HEK293 (cell line): ENCODE data around the gene BPNT1.

ENCODE experiments used
- BCL11B ChIP-seq: fragments of 450-650 bp; formaldehyde crosslinking; IDR thresholded peaks from 2 replicates; pipeline ENCODE4 v1.5.1; 2016; ENCODE audit warnings: low read depth, missing biosample characterization, missing genetic modification characterization
- GFI1B ChIP-seq: fragments of 450-650 bp; formaldehyde crosslinking; IDR thresholded peaks from 2 replicates; pipeline ENCODE4 v1.5.1; 2016; ENCODE audit warnings: missing biosample characterization, missing genetic modification characterization
- KLF1 ChIP-seq: fragments of 450-650 bp; formaldehyde crosslinking; IDR thresholded peaks from 2 replicates; pipeline ENCODE4 v1.5.1; 2016; ENCODE audit warnings: missing biosample characterization, missing genetic modification characterization
- MZF1 ChIP-seq: fragments of 450-650 bp; formaldehyde crosslinking; IDR thresholded peaks from 2 replicates; pipeline ENCODE4 v1.5.1; 2017; ENCODE audit warnings: missing biosample characterization, missing genetic modification characterization, borderline replicate concordance
- OVOL3 ChIP-seq: fragments of 450-650 bp; formaldehyde crosslinking; IDR thresholded peaks from 2 replicates; pipeline ENCODE4 v1.5.1; 2016; ENCODE audit warnings: missing biosample characterization, missing genetic modification characterization
- RBAK ChIP-seq: fragments of 450-650 bp; formaldehyde crosslinking; IDR thresholded peaks from 2 replicates; pipeline ENCODE4 v1.5.1; 2016; ENCODE audit warnings: missing biosample characterization, missing genetic modification characterization
- REST ChIP-seq: fragments of 450-650 bp; formaldehyde crosslinking; IDR thresholded peaks from 2 replicates; pipeline ENCODE4 v1.5.1; 2016; ENCODE audit warnings: missing biosample characterization, missing genetic modification characterization
- ZNF155 ChIP-seq: fragments of 450-650 bp; formaldehyde crosslinking; IDR thresholded peaks from 2 replicates; pipeline ENCODE4 v1.5.1; 2016; ENCODE audit warnings: missing biosample characterization, missing genetic modification characterization
- ZNF175 ChIP-seq: fragments of 450-650 bp; formaldehyde crosslinking; IDR thresholded peaks from 2 replicates; pipeline ENCODE4 v1.5.1; 2016; ENCODE audit warnings: missing biosample characterization, missing genetic modification characterization
- ZNF266 ChIP-seq: fragments of 450-650 bp; formaldehyde crosslinking; IDR thresholded peaks from 2 replicates; pipeline ENCODE4 v1.5.1; 2016; ENCODE audit warnings: missing biosample characterization, missing genetic modification characterization, low read depth
- ZNF274 ChIP-seq, 2 experiments: fragments of 200-500 bp in 1 of 2; fragments of 450-650 bp in 1 of 2; sonication (Bioruptor generic) in 1 of 2; formaldehyde crosslinking in 1 of 2; IDR thresholded peaks; 2 replicates each; pipeline versions ENCODE4 v1.5.1 to v1.6.1; 2014 to 2016; ENCODE audit warnings: borderline replicate concordance in 1 of 2, inconsistent platforms in 1 of 2, low read length in 1 of 2, missing biosample characterization in 1 of 2, missing genetic modification characterization in 1 of 2
- ZNF280D ChIP-seq: fragments of 450-650 bp; formaldehyde crosslinking; IDR thresholded peaks from 2 replicates; pipeline ENCODE4 v1.5.1; 2016; ENCODE audit warnings: missing biosample characterization, missing genetic modification characterization
- ZNF341 ChIP-seq: fragments of 450-650 bp; formaldehyde crosslinking; IDR thresholded peaks from 2 replicates; pipeline ENCODE4; 2016; ENCODE audit warnings: low read depth, missing biosample characterization, missing genetic modification characterization
- ZNF521 ChIP-seq: fragments of 450-650 bp; formaldehyde crosslinking; IDR thresholded peaks from 2 replicates; pipeline ENCODE4 v1.5.1; 2017; ENCODE audit warnings: missing biosample characterization, mild to moderate bottlenecking, missing genetic modification characterization
- ZNF558 ChIP-seq: fragments of 450-650 bp; formaldehyde crosslinking; IDR thresholded peaks from 2 replicates; pipeline ENCODE4 v1.5.1; 2016; ENCODE audit warnings: missing biosample characterization, missing genetic modification characterization
- ZNF561 ChIP-seq: fragments of 450-650 bp; IDR thresholded peaks from 2 replicates; pipeline ENCODE4 v1.5.1; 2018; ENCODE audit warnings: missing biosample characterization, missing genetic modification characterization, borderline replicate concordance
- ZNF580 ChIP-seq: fragments of 450-650 bp; formaldehyde crosslinking; IDR thresholded peaks from 2 replicates; pipeline ENCODE4 v1.5.1; 2016; ENCODE audit warnings: missing biosample characterization, missing genetic modification characterization
- ZNF670 ChIP-seq: fragments of 450-650 bp; formaldehyde crosslinking; IDR thresholded peaks from 2 replicates; pipeline ENCODE4 v1.5.1; 2016; ENCODE audit warnings: missing biosample characterization, missing genetic modification characterization, low read depth
- ZNF677 ChIP-seq: fragments of 450-650 bp; IDR thresholded peaks from 2 replicates; pipeline ENCODE4 v1.5.0; 2018; ENCODE audit warnings: missing biosample characterization, mild to moderate bottlenecking, missing genetic modification characterization, moderate library complexity
- ZNF692 ChIP-seq: fragments of 450-650 bp; formaldehyde crosslinking; IDR thresholded peaks from 2 replicates; pipeline ENCODE4 v1.5.1; 2016; ENCODE audit warnings: missing biosample characterization, missing genetic modification characterization
- ZNF701 ChIP-seq: fragments of 450-650 bp; formaldehyde crosslinking; IDR thresholded peaks from 2 replicates; pipeline ENCODE4 v1.5.1; 2016; ENCODE audit warnings: missing biosample characterization, missing genetic modification characterization
- ZNF768 ChIP-seq: fragments of 450-650 bp; formaldehyde crosslinking; IDR thresholded peaks from 2 replicates; pipeline ENCODE4 v1.5.1; 2018; ENCODE audit warnings: missing biosample characterization, mild to moderate bottlenecking, missing genetic modification characterization
- ZNF785 ChIP-seq: fragments of 450-650 bp; formaldehyde crosslinking; IDR thresholded peaks from 2 replicates; pipeline ENCODE4 v1.5.1; 2016; ENCODE audit warnings: missing biosample characterization, missing genetic modification characterization
- ZNF792 ChIP-seq: fragments of 450-650 bp; formaldehyde crosslinking; IDR thresholded peaks from 2 replicates; pipeline ENCODE4 v1.5.1; 2016; ENCODE audit warnings: missing biosample characterization, missing genetic modification characterization
- TF ChIP-seq, protein P1 (sequence below): fragments of 450-650 bp; formaldehyde crosslinking; IDR thresholded peaks from 2 replicates; pipeline ENCODE4 v1.5.1; 2016; ENCODE audit warnings: missing biosample characterization, missing genetic modification characterization
- TF ChIP-seq, protein P2 (sequence below): fragments of 450-650 bp; formaldehyde crosslinking; IDR thresholded peaks from 2 replicates; pipeline ENCODE4 v1.5.1; 2017; ENCODE audit warnings: missing biosample characterization, missing genetic modification characterization

BPNT1 gene

GRCh38 chr1:220046052-220046930 is 43.3 kb downstream of the BPNT1 start, which contains the start of gene EPRS1 (continued):
- TF ChIP-seq, protein P1, sequence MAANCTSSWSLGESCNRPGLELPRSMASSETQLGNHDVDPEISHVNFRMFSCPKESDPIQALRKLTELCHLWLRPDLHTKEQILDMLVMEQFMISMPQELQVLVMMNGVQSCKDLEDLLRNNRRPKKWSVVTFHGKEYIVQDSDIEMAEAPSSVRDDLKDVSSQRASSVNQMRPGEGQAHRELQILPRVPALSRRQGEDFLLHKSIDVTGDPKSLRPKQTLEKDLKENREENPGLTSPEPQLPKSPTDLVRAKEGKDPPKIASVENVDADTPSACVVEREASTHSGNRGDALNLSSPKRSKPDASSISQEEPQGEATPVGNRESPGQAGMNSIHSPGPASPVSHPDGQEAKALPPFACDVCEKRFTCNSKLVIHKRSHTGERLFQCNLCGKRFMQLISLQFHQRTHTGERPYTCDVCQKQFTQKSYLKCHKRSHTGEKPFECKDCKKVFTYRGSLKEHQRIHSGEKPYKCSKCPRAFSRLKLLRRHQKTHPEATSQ (tag by site-specific recombination): peak; percentile 39; the same call in 1 of the 2 replicates
- TF ChIP-seq ZNF155 (tag by site-specific recombination) (no peak), OVOL3 (tag by site-specific recombination) (no peak), ZNF785 (tag by site-specific recombination) (no peak), ZNF580 (tag by site-specific recombination) (peak; percentile 82; the same call in 1 of the 2 replicates), ZNF692 (tag by site-specific recombination) (peak; percentile 80), ZNF768 (tag by site-specific recombination) (no peak; the same call in 1 of the 2 replicates), ZNF274 (IDR thresholded peaks at IDR 0.05; ENCODE audit: low read length) (no peak), ZNF274 (tag by site-specific recombination; IDR thresholded peaks at IDR 0.05; ENCODE audit: borderline replicate concordance) (no peak), KLF1 (tag by site-specific recombination) (peak; percentile 50), GFI1B (no peak), ZNF701 (tag by site-specific recombination) (no peak), REST (tag by site-specific recombination) (0 out of 2 replicates have a peak, but pooled peaks have one; percentile 34), ZNF521 (tag by site-specific recombination) (no peak), RBAK (tag by site-specific recombination) (no peak), ZNF792 (tag by site-specific recombination) (peak; percentile 59; the same call in 1 of the 2 replicates), ZNF280D (no peak), ZNF341 (tag by site-specific recombination) (no peak; the same call in 1 of the 2 replicates), ZNF670 (no peak), ZNF175 (tag by site-specific recombination) (no peak), ZNF558 (tag by site-specific recombination) (no peak), BCL11B (tag by site-specific recombination) (peak; percentile 98), MZF1 (tag by site-specific recombination) (no peak), ZNF266 (tag by site-specific recombination) (no peak), ZNF677 (tag by site-specific recombination) (no peak), ZNF561 (tag by site-specific recombination) (peak; percentile 83; the same call in 1 of the 2 replicates)
- TF ChIP-seq, protein P2, sequence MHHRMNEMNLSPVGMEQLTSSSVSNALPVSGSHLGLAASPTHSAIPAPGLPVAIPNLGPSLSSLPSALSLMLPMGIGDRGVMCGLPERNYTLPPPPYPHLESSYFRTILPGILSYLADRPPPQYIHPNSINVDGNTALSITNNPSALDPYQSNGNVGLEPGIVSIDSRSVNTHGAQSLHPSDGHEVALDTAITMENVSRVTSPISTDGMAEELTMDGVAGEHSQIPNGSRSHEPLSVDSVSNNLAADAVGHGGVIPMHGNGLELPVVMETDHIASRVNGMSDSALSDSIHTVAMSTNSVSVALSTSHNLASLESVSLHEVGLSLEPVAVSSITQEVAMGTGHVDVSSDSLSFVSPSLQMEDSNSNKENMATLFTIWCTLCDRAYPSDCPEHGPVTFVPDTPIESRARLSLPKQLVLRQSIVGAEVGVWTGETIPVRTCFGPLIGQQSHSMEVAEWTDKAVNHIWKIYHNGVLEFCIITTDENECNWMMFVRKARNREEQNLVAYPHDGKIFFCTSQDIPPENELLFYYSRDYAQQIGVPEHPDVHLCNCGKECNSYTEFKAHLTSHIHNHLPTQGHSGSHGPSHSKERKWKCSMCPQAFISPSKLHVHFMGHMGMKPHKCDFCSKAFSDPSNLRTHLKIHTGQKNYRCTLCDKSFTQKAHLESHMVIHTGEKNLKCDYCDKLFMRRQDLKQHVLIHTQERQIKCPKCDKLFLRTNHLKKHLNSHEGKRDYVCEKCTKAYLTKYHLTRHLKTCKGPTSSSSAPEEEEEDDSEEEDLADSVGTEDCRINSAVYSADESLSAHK (tag by site-specific recombination): no peak
